ENCODE data around the gene INHA.

DNA sequence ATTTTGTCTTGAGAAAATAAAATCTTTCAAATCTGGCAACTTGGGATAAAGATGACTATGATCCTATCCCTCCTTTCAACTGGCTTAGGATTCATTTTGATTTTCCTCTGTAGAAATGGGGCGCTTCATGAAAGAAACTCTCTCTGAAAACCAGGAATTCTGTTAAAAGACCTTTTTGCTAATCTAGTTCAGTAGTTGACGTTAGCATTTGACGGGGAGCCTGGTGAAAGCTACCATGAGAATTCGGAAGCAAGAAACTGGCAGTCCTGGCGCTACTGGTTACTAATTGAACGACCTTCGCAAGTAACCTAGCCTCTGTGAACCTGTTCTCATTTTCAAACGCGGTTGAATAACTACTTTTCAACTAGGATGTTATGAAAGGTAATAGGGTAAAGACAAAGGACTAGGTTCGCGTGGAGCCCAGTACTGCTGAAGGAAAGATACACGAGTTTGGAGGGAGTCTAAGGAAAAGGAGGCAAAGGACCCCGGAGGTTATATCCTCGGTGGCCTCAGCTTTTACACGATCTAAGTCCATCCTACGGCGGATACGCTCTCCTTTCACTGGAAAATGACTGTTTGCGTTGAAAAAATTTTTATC, 24.9 kb downstream of the INHA start:
- TF ChIP-seq, protein P1, sequence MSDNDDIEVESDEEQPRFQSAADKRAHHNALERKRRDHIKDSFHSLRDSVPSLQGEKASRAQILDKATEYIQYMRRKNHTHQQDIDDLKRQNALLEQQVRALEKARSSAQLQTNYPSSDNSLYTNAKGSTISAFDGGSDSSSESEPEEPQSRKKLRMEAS (IDR thresholded peaks at IDR 0.05), result no peak
- no peak for TF ChIP-seq EGR1 (IDR thresholded peaks at IDR 0.05)
- TF ChIP-seq, protein P2, sequence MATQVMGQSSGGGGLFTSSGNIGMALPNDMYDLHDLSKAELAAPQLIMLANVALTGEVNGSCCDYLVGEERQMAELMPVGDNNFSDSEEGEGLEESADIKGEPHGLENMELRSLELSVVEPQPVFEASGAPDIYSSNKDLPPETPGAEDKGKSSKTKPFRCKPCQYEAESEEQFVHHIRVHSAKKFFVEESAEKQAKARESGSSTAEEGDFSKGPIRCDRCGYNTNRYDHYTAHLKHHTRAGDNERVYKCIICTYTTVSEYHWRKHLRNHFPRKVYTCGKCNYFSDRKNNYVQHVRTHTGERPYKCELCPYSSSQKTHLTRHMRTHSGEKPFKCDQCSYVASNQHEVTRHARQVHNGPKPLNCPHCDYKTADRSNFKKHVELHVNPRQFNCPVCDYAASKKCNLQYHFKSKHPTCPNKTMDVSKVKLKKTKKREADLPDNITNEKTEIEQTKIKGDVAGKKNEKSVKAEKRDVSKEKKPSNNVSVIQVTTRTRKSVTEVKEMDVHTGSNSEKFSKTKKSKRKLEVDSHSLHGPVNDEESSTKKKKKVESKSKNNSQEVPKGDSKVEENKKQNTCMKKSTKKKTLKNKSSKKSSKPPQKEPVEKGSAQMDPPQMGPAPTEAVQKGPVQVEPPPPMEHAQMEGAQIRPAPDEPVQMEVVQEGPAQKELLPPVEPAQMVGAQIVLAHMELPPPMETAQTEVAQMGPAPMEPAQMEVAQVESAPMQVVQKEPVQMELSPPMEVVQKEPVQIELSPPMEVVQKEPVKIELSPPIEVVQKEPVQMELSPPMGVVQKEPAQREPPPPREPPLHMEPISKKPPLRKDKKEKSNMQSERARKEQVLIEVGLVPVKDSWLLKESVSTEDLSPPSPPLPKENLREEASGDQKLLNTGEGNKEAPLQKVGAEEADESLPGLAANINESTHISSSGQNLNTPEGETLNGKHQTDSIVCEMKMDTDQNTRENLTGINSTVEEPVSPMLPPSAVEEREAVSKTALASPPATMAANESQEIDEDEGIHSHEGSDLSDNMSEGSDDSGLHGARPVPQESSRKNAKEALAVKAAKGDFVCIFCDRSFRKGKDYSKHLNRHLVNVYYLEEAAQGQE (IDR thresholded peaks at IDR 0.05; ENCODE audit: low read depth), result no peak
- TF ChIP-seq RAD21 (IDR thresholded peaks at IDR 0.05; ENCODE audit: low read depth), result no peak
- TF ChIP-seq TAF1 (IDR thresholded peaks at IDR 0.05; ENCODE audit: low read depth), result no peak
- TF ChIP-seq CEBPB (IDR thresholded peaks at IDR 0.05), result no peak

Measured in Ishikawa (cell line).